Heart left ventricle (tissue), 16 donors: ENCODE results near the gene MFSD2A. TPM values are rescaled to one million over a fixed set of nuclear protein-coding genes. Genes with fewer than 3 reads are reported as not detected.

Experiments used
- ATAC-seq, 4 donors: fragments of 200-7000 bp; cut with Tn5 transposase; one replicate each; pipeline ENCODE4 v1.9.1; 2020 to 2022; ENCODE audit warnings: moderate library complexity in 4 of 4, mild to moderate bottlenecking in 3 of 4, moderate number of reproducible peaks in 1 of 4
- DNase-seq, 5 donors: peaks; one replicate each; pipeline ENCODE4 v3.0.0-alpha.2; 2020
- H3K27ac ChIP-seq, 12 donors: fragments of 200-600 bp; sonication (generic) in 4 of 12; one replicate each; pipeline versions ENCODE4 v1.5.0 to v1.8.0; 2016 to 2022; ENCODE audit warnings: mild to moderate bottlenecking in 2 of 12
- H3K27me3 ChIP-seq, 9 donors: fragments of 200-600 bp; sonication (generic) in 2 of 9; one replicate each; pipeline versions ENCODE4 v1.5.1 to v1.8.0; 2016 to 2022; ENCODE audit warnings: mild to moderate bottlenecking in 3 of 9
- H3K36me3 ChIP-seq, 9 donors: fragments of 200-600 bp; sonication (generic) in 2 of 9; one replicate each; pipeline versions ENCODE4 v1.5.0 to v1.8.0; 2018 to 2022; ENCODE audit warnings: mild to moderate bottlenecking in 2 of 9
- H3K4me1 ChIP-seq, 12 donors: fragments of 200-600 bp; sonication (generic) in 4 of 12; one replicate each; pipeline versions ENCODE4 v1.5.0 to v1.8.0; 2016 to 2022; ENCODE audit warnings: mild to moderate bottlenecking in 3 of 12
- H3K4me3 ChIP-seq, 12 donors: fragments of 200-600 bp; sonication (generic) in 4 of 12; one replicate each; pipeline versions ENCODE4 v1.5.0 to v1.8.0; 2017 to 2022; ENCODE audit warnings: mild to moderate bottlenecking in 9 of 12, moderate library complexity in 4 of 12
- H3K9me3 ChIP-seq, 12 donors: fragments of 200-600 bp; sonication (generic) in 4 of 12; one replicate each; pipeline versions ENCODE4 v1.5.0 to v1.8.0; 2016 to 2022; ENCODE audit warnings: mild to moderate bottlenecking in 1 of 12
- POLR2A ChIP-seq, 2 donors: fragments of 450-650 bp; IDR thresholded peaks; one replicate each; pipeline ENCODE4 v1.6.1; 2017; ENCODE audit warnings: antibody characterized with exemption in 2 of 2, mild to moderate bottlenecking in 2 of 2, moderate library complexity in 2 of 2
- WGBS, 4 donors: extraction: QIAGEN DNeasy Blood & Tissue Kit in 2 of 4; methylation state at CpG; one replicate each; pipeline versions ENCODE4 v1.1.5 to v1.1.7; 2013 to 2018; 5-methylcytosine and 5-hydroxymethylcytosine counted together
- intact Hi-C, 10 donors: fragments of 100-400 bp; cut with DNase I; formaldehyde crosslinking; loops; one replicate each; pipeline versions ENCODE4 v1.11.1 to v1.14.2; 2022
- polyA plus RNA-seq, 2 donors: library from polyadenylated mRNA; stranded (reverse); fragments of 200-250 nt; gene quantifications; one replicate each; pipeline ENCODE4 v1.2.3, GENCODE V29; 2013
- total RNA-seq, 9 donors: library from RNA; depleted of rRNA in 2 of 9; stranded (reverse); fragments of >200 nt in 2 of 9; fragmentation: NEBNext Ultra II Directional in 3 of 9; extraction: Animal tissue kit (Norgen Biotek cat#: 25700) in 3 of 9; gene quantifications; one replicate each; pipeline versions ENCODE4 v1.1.0 to v1.2.4, GENCODE V29; 2016 to 2023
- TF ChIP-seq, protein P1 (sequence below), 12 donors: fragments of 200-600 bp; sonication (generic) in 4 of 12; IDR thresholded peaks; one replicate each; pipeline versions ENCODE4 v1.5.0 to v1.8.0; 2018 to 2022; ENCODE audit warnings: antibody characterized with exemption in 12 of 12, mild to moderate bottlenecking in 5 of 12
- donor health status: ischemic (EF 13 %, LVEDD 7.1; RV severe dilation, severe dysfunction).
- donor health status: healthy with polysubstance abuse.
- donor health status: DM: no; HTN: yes; CAD: no.
- donor health status: DM: no; HTN: no; CAD: no.
- donor health status: ischemic (EF 25% LVEDD 6.9; RV normal size, moderate dysfunction).
- donor health status: ischemic (EF 25% LVEDD 5.7; RV mildly dilated, moderate dysfunction).
- donor health status: healthy.
- donor health status: DM: yes; HTN: yes; CAD: no.
- donor health status: ischemic (EF 35%, LVEDD 5.7; RV mildly dilated, moderate dysfunction).
- donor health status: nonischemic (EF 11% LVEDD 7.7; RV severe dilation, severe dysfunction).
- donor health status: DM: yes; HTN: yes; CAD: no.
- donor health status: PGD.
- donor health status: ischemic (EF 29% LVEDD 5.4; RV normal size, mild dysfunction).
- donor health status: nonischemic (EF 23%, LVEDD 6.1; RV moderate dilation, normal function).

MFSD2A gene
- total and polyA plus RNA-seq, 11 donors = 0.11 to 12.7 (median 0.96) TPM

DNA sequence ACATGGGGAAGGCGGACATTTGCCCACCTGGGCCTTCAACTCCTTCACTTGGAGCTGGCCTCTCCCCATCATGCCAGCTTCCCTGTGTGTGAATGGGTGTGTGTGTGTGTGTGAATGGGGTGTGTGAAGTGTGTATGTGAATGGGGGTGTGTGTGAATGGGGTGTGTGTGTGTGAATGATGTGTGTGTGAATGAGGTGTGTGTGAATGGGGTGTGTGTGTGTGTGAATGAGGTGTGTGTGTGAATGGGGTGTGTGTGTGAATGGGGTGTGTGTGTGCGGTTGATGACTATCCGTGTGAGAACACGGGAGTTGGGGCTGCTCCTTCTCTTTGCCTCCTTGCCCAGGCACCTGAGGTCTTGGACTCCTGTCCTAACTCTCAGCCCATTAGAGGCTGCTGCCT lies 9.6 kb downstream of the MFSD2A start:
- intact Hi-C loops = no loop called here
- Histone ChIP-seq H3K9me3 (no peaks in the 10 kb centered on the region), H3K4me1 (peaks cover 0 to 8% (median 0%) of the 10 kb centered on the region in 12 donors), H3K36me3 (no peaks in the 10 kb centered on the region), H3K4me3 (no peak overlapping the region), H3K27me3 (no peaks in the 10 kb centered on the region), H3K27ac (no peak overlapping the region)
- ATAC-seq = no peak
- 95 to 98% (median 96%) methylated on average over 4 of the region's 4 CpGs for WGBS, 4 donors
- no peak for TF ChIP-seq POLR2A (IDR thresholded peaks at IDR 0.05)
- TF ChIP-seq, protein P1, sequence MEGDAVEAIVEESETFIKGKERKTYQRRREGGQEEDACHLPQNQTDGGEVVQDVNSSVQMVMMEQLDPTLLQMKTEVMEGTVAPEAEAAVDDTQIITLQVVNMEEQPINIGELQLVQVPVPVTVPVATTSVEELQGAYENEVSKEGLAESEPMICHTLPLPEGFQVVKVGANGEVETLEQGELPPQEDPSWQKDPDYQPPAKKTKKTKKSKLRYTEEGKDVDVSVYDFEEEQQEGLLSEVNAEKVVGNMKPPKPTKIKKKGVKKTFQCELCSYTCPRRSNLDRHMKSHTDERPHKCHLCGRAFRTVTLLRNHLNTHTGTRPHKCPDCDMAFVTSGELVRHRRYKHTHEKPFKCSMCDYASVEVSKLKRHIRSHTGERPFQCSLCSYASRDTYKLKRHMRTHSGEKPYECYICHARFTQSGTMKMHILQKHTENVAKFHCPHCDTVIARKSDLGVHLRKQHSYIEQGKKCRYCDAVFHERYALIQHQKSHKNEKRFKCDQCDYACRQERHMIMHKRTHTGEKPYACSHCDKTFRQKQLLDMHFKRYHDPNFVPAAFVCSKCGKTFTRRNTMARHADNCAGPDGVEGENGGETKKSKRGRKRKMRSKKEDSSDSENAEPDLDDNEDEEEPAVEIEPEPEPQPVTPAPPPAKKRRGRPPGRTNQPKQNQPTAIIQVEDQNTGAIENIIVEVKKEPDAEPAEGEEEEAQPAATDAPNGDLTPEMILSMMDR (IDR thresholded peaks at IDR 0.05) = no peak
- no peak for DNase-seq

DNA sequence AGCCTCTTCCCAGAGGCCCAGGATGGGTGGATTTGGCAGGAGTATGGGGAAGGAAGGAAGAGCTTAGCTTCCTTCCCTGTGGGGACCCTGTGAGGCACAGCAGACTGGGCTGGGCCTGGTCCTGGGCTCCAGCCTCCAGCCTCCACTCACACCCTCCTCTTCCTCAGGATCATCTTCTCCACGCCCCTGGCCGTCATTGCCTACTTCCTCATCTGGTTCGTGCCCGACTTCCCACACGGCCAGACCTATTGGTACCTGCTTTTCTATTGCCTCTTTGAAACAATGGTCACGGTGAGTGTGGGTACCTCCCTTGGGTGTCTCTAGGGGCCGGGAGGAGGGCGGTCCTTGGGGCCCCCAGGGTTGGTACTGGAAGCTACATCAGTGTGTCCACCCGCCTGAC lies 10.1 kb downstream of the MFSD2A start:
- ATAC-seq = peak in 1 of 4 donors; percentile 24
- Histone ChIP-seq H3K9me3 (no peaks in the 10 kb centered on the region), H3K4me1 (peaks cover 0 to 11% (median 0%) of the 10 kb centered on the region in 12 donors), H3K4me3 (no peak overlapping the region), H3K27ac (no peak overlapping the region), H3K27me3 (no peaks in the 10 kb centered on the region), H3K36me3 (no peaks in the 10 kb centered on the region)
- DNase-seq = no peak
- WGBS, 4 donors = 82 to 84% (median 83%) methylated on average over 9 of the region's 9 CpGs
- intact Hi-C loops = no loop called here
- TF ChIP-seq, protein P1 (IDR thresholded peaks at IDR 0.05) = no peak
- TF ChIP-seq POLR2A (IDR thresholded peaks at IDR 0.05) = no peak

DNA sequence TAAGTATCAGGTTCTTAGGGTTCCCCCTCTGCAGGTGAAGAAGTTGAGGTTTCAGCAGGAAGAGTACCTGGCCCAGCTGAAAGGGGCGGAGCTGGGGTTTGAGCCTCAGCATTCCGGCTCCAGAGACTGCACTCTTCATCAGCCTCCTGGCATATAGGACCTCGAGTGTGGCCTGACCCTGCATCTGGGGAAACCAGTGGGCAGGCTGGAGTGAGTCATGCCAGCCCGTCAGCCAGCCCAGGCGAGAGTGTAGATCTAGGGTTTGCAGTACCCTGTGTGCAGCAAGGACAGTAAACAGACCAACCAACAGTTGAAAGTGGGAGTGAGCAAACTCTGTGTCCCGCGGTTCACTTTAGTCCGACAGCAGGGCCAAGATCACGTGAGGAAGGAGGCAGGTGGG lies 14.1 kb downstream of the MFSD2A start:
- H3K27ac ChIP-seq = no peak overlapping the region
- H3K27me3 ChIP-seq = no peaks in the 10 kb centered on the region
- no peaks in the 10 kb centered on the region for H3K9me3 ChIP-seq
- H3K4me1 ChIP-seq = peaks cover 0 to 5% (median 0%) of the 10 kb centered on the region in 12 donors
- DNase-seq = no peak
- H3K4me3 ChIP-seq = no peak overlapping the region
- no peaks in the 10 kb centered on the region for H3K36me3 ChIP-seq
- no peak for ATAC-seq
- TF ChIP-seq POLR2A (IDR thresholded peaks at IDR 0.05) = no peak
- TF ChIP-seq, protein P1 (IDR thresholded peaks at IDR 0.05) = no peak
- intact Hi-C loops = no loop called here
- WGBS, 4 donors = 90 to 93% (median 92%) methylated on average over 9 of the region's 9 CpGs

DNA sequence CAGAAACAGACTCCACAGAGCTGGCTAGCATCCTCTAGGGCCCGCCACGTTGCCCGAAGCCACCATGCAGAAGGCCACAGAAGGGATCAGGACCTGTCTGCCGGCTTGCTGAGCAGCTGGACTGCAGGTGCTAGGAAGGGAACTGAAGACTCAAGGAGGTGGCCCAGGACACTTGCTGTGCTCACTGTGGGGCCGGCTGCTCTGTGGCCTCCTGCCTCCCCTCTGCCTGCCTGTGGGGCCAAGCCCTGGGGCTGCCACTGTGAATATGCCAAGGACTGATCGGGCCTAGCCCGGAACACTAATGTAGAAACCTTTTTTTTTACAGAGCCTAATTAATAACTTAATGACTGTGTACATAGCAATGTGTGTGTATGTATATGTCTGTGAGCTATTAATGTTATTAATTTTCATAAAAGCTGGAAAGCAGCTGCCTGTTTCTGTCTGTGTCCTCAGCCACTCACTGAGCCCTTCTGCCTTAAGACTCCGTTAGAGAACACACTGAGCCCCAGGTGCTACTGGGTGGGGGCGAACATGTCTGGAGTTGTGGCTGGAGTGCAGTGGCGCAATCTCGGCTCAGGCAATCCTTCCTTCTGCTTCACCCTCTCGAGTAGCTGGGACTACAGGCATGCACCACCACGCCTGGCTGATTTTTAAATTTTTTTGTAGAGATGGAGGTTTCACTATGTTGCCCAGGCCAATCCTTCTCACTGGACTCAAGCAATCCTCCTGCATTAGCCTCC lies 14.8 kb downstream of the MFSD2A start:
- H3K4me3 ChIP-seq = no peak overlapping the region
- DNase-seq (no peak), ATAC-seq (no peak)
- TF ChIP-seq, protein P1 (IDR thresholded peaks at IDR 0.05) = no peak
- no peak for TF ChIP-seq POLR2A (IDR thresholded peaks at IDR 0.05)
- intact Hi-C loops = loop anchor here in 4 of 10 donors (5.0 to 10.0 kb wide), 3 partner anchors 52 to 65 kb away; no protein-coding TSS in a partner anchor
- no peak overlapping the region for H3K27ac ChIP-seq
- WGBS, 4 donors = 91 to 96% (median 94%) methylated on average over 11 to 13 of the region's 13 CpGs
- H3K27me3 ChIP-seq = no peaks in the 10 kb centered on the region
- H3K36me3 ChIP-seq = no peaks in the 10 kb centered on the region
- H3K4me1 ChIP-seq = peaks cover 0 to 5% (median 0%) of the 10 kb centered on the region in 12 donors
- H3K9me3 ChIP-seq = no peaks in the 10 kb centered on the region
